Measurements from ENCODE around the gene CAMKMT.

DNA sequence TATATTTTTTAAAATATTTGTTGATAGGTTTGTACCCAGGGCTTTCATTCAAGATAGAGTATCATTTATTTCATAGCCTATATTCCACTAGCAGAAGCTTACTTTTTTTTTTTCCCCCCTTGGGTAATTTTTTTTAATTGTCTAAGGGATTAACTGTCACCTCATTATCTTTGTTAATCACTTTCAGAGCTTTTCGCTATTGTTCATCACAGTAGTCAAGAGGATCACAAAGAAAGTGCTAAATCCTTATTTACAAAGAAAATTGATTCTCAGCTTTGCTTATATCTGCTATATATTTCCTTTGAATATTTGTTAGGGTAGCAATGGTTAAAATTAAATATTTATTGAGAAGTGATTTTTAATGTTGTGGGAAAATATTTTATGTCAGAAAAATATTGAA is 59.0 kb downstream of the CAMKMT start:
- TF ChIP-seq, protein P1, sequence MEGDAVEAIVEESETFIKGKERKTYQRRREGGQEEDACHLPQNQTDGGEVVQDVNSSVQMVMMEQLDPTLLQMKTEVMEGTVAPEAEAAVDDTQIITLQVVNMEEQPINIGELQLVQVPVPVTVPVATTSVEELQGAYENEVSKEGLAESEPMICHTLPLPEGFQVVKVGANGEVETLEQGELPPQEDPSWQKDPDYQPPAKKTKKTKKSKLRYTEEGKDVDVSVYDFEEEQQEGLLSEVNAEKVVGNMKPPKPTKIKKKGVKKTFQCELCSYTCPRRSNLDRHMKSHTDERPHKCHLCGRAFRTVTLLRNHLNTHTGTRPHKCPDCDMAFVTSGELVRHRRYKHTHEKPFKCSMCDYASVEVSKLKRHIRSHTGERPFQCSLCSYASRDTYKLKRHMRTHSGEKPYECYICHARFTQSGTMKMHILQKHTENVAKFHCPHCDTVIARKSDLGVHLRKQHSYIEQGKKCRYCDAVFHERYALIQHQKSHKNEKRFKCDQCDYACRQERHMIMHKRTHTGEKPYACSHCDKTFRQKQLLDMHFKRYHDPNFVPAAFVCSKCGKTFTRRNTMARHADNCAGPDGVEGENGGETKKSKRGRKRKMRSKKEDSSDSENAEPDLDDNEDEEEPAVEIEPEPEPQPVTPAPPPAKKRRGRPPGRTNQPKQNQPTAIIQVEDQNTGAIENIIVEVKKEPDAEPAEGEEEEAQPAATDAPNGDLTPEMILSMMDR (conservative IDR thresholded peaks at IDR 0.05; ENCODE audit: low read depth, low read length), result no peak
- no peak for TF ChIP-seq EZH2 (IDR thresholded peaks at IDR 0.05; ENCODE audit: borderline replicate concordance, low read depth, low read length, poor library complexity, severe bottlenecking)
